HG03558 (cell line): ENCODE results near the gene LRRC71.
"Not testable (repeated sequence)": the region's sequence is repeated elsewhere in the genome, so short reads cannot be mapped to it uniquely, and the experiment has no call there.

ENCODE experiments used
- ATAC-seq: cut with Tn5 transposase; IDR thresholded peaks from one replicate; pipeline ENCODE4 v1.9.1; 2021; ENCODE audit warnings: moderate number of reproducible peaks; ENCODE audit not compliant: unreplicated experiment; ENCODE audit errors: extremely low read depth

Gene LRRC71

DNA sequence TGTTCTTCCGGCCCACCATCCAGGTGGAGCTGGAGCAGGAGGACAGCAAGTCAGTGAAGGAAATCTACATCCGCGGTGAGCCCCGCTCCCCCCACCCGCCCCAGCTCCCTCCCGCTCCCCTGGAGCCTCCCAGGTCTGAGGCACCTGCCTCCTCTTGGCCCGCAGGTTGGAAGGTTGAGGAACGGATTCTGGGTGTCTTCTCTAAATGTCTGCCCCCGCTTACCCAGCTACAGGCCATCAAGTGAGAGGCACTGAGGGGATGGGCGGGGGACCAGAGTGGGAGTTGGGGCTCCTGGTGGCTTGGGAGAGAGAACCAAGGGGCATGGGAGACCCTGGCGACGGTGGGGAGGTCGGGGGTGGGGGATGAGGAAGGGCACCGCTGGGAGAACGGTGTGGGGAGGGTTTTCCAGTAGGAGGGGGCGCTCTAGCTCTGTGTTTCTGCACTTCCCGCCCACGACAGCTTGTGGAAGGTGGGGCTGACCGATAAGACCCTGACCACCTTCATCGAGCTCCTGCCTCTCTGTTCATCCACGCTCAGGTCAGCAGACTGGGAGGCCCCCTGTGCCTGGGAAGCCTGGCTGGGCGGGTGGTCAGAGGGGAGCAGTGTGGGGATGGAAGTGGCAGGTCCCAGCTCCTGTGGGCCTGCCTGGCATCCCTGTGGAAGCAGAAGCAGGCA, 4.2 kb downstream of the LRRC71 start:
- ATAC-seq: no peak

DNA sequence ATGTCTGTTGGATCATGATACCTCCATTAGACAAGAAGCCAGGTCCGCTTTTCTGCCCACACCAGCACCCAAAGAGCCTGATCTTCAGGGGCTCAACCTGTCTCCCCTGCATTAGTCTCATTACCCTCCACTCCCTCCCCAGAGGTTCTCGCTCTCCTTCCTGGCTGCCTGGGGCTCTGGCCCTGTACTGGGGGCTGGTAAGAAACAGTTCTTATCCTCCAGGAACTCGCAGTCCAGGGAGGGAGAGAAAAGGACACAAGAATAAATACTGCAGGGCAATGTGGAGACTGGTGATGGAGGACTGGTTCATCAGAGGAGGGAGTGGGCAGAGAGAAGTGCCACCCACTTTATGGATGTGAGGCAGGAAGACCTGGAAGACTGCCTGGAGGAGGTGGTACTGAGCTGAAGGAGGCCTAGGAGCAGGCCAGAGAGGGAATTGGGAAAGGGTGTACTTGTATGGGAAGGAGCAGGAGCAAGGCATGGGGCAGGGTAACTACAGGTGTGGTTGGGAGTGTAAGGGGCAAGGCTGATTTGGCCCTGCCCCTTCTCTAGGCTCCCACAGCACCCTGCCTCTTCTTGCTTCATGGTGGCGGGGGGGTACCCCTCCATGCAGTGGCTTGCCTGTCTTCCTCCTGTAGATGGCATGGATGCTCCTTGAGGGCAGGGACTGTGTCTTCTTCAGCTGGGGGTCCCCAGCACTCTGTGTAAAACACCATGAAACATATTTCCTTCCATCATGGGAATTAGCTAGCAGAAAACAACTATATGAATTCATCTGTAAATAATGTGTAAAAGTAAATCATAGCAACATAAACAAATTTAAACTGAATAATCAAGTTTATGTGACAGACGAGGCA, 5.0 kb downstream of the LRRC71 start:
- no peak for ATAC-seq

DNA sequence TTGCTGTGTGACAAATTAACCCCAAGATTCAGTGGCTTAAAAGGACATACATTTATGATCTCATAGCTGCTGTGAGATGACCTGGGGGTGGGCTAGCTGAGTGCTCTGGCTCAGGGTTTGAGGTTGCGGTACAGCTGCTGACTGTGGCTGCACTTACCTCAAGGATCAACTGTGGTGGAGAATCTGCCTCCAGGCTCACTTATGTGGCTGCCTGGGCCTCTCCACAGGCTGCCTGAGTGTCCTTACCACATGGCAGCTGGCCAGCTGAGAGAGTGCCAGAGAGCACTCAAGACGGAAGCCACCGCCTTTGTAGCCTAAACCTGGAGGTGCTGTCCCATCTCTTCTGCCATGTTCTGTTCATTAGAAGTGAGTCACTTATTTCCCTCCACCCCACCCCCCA, 5.7 kb downstream of the LRRC71 start:
- ATAC-seq: no peak

DNA sequence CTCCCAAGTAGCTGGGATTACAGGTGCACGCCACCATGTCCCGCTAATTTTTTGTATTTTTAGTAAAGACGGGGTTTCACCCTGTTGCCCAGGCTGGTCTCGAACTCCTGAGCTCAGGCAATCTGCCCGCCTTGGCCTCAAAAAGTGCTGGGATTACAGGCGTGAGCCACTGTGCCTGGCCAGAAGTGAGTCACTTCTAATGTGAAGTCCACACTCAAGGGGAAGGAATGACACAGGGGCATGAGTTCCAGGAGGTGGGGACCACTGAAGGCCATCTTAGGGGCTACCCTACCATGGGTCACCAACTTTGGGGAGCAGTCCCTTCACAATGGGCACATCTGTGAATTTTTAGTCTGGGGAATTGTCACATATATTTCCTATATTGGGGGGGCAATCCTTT, 6.3 kb downstream of the LRRC71 start:
- not testable (repeated sequence) for ATAC-seq

DNA sequence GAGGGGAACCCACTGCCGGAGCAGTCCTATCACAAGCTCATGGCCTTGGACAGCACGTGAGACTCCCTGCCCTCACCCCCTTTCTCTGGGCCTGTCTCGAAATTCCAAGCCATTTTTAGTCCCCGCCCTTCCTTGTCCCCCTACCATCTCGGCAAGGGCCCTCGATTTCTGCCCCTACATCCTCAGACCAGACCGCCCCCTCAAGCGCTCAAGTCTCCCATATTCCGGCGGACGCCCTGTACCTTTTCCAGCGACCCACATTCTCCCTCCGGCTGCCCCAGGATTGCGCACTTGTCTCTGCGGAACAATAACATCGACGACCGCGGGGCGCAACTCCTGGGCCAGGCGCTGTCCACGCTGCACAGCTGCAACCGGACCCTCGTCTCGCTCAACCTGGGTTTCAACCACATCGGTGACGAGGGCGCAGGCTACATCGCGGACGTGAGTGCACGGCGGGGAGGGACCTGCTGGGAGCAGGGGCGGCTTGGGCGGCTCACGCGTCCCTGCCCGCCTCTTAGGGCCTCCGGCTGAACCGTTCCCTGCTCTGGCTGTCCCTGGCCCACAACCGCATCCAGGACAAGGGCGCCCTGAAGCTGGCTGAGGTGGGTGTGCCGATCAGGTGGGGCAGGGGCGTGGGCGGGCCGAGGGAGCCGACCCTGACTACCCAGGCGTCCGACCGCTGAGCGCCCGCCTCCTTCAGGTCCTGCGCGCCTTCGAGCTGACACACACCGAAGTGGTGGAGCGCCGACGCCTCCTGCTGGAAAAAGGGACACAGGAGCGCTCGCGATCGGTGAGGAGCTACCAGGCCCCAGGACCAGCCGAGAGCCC, 7.0 kb downstream of the LRRC71 start:
- no peak for ATAC-seq

DNA sequence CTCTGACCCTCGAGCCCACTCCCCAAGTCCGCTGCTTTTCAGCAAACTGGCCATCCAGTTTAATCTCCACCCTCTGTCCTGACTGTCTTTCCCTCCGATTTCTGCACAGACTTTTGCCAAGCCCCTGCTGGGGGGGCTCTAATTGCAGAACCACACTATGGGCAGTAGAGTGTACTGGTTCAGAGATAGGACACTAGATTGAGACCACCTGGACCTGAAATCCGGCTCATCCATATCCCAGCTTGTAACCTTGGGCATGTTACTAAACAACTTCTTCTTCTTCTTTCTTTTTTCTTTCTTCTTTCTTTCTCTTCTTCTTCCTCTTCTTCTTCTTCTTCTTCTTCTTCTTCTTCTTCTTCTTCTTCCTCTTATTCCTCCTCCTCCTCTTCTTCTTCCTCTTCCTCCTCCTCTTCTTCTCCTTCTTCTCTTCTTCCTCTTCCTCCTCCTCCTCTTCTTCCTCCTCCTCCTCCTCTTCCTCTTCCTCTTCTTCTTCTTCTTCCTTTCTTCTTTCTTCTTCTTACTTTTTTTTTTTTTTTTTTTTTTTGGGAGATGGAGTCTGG, 7.7 kb downstream of the LRRC71 start:
- no peak for ATAC-seq

DNA sequence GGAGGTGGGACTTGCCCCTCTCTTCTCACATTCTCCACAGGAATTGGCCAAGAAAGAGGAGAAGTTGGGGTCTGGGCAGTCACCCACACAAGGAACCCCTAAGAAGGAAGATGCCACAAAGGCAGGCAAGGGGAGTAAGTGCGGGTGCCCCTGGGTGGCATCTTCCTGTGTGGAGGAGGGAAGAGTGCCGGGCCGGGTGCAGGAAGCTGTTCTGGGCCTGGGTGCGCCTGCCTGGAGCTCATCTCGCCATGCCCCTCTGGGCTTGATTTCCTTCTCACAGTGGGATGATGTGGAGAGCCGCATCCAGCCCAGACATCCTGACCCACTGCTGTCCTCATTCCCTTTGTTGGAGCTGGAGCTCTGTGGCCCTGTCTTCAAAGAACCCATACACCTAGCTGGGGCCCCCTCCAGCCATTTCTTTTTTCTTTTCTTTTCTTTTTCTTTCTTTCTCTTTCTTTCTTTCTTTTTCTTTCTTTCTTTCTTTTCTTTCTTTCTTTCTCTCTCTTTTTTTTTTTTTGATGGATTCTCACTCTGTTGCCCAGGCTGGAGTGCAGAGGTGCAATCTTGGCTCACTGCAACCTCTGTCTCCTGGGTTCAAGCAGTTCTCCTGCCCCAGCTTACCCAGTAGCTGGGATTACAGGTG, 9.3 kb downstream of the LRRC71 start:
- no peak for ATAC-seq

DNA sequence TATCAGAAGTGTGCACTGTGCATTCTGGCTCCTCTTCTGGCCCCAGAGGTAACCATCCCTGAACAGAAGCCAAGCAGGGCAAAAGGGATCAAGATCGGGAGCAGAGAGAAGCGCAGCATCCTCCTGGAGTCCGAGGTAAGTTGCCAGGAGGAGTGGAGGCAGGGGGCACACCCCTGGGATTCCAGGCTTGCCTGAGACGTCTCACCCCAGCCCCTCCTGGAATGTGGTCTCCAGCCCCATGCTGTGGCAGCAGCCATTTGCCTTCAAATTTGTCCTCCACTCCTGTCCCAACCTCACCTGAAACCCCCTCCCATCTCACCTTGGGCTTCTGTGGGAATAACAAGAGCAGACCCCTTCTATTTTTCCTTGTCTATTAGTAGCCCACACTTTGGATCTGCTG, 10.1 kb downstream of the LRRC71 start:
- no peak for ATAC-seq

DNA sequence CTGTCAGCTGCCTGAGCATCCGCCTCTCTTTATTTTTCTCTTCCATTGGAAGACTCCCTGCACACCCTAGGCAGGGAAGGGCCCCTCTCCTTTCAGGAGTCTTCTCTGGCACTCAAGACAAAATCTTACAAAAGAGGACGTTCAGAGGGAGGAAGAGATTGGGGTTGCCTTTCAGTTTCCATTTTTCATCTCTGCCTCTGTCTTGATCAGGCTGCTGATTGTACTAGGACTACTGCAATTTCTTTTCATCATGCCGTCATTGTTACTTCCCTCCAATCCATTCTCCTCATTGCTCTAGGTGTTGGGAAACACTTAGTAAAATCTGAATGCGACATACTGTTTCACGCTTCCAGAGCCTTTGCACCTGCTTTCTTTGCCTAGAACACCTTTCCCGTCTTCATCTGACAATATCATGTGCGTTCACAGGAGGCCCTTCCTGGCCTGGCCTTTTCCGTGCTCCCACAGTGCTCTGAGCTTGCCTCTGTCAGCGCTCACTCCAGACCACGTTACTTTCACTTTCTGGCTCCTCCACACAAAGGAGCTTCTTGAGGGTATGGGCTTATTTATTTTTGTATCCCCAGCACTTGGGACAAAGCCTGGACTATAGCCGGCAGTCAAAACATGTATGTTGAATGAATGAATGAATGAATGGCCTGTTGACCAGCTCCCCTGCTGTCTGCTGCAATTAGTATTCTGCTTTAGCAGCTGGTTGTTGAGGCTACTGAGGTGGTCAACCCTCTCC, 10.9 kb downstream of the LRRC71 start:
- ATAC-seq: no peak

DNA sequence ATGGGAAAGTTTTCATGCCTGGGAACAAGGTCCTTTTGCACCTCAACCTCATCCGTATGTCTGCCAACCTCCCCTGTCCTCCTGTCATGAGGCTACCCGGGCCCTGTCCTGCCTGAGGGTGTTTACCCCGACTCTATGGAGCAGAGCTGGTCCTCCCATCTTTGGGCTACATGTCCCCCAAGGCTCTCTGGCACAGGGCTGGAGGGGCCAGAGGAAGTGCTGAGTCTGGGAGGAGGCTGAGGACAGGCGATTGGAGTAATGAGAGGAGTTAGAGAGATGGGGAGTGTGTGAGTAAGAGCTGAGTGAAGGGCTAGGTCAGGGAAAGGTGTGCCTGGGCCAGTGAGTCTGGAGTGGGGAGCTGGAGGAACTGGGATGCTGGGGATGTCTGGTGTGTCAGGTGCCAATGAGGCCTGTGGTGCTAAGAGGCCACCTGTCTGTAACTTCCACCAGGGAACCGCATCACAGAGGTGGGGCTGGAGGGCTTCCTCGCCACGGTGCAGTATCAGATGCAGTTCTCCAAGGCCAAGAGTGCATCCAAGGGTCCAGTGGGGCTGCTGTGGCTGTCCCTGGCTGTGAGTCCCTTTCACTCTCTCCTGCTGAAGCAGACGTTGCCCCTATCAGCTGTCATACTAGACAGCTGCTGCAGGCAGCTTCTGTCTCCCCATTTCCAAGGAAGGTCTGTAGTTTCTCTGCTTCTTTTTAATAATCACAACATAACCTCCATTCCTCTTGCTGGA, 11.7 kb downstream of the LRRC71 start:
- no peak for ATAC-seq

DNA sequence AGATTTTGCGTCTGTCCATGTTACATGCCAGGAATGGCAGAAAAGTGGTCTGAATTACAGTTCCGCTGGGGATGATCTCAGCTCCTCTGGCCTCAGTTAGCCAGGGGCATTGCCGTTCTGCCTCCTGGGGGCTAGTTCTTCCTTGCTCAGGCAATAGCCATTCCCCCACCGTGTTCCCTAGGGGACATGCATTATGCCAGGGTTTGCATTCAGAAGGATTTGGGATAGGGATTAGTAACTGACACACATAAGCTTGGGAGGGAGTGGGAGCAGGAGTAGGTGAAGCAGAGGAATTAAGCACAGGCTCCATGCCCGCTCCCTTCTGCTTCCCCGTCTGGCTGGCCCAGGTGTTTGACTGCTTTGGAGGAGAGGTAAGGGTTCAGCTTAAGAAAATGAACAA, 12.7 kb downstream of the LRRC71 start:
- ATAC-seq: no peak

DNA sequence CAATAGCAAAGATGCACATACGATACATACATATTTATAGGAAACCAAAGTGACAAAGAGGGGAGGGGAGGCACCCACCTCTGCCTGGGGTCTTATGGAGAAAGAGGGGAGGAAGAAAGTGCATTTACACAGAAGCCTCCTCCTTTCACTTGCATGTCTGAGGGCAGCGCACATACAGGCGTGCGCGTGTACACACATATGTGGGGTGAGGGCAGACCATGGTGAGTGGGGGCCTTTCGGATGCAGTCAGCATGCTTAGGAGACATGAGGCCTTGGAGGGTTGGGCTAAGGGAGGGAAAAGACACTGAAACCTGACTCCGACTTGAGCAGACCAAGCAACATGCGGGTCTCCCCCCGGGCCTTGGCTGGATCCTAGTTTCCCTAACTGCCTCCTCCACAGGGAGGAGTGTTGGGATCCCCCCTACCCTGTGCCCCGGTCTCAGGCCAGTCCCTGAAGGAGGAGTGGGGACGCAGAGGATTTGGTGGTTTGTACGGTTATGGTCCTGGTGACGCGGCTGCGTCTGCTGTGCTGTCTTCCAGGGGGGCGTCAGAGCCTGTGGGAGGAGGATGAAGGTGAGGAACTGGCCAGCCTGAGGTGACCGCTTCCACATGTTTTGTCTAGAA, 15.2 kb downstream of the LRRC71 start:
- ATAC-seq: no peak

DNA sequence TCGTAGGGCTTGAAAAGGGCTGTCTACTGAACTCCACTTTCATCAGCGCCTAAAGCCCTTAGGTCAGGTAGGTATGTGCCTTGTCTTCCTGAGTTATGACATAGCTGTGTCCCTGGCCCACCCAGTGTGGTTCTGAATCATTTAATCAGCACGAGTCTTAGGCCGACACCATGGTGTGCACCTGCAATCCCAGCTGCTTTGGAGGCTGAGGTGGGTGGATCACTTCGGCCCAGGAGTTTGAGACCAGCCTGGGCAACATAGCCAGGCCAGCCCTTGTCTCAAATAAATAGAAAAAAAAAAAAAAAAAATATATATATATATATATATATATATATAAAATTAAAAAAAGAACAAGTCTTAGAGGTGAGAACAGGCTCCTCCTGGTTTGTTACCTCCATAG, 15.8 kb downstream of the LRRC71 start:
- no peak for ATAC-seq

DNA sequence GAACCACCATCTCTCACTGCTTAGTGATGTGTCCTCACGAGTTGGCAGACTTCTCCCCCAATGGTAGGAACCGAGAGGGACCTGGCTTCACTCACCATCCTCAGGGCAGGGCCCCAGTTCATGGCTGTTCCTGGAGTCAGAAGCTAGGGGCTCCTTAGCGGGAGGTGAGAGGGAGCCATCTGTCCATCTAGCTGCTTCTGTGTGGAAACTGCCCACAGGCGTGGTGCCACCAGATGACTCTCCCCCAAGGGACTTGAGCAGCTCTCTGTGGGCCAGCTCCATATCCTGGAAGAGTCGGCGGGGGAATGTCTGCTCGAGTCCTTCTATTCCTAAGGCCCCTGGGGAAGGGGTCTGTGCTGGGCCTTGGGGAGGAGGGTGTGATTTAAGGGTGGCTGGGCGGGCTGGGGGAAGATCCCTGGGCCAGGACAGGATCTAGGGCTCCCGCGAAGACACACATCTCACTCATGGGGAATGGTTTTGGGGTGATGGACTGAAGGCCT, 16.3 kb downstream of the LRRC71 start:
- ATAC-seq: no peak

DNA sequence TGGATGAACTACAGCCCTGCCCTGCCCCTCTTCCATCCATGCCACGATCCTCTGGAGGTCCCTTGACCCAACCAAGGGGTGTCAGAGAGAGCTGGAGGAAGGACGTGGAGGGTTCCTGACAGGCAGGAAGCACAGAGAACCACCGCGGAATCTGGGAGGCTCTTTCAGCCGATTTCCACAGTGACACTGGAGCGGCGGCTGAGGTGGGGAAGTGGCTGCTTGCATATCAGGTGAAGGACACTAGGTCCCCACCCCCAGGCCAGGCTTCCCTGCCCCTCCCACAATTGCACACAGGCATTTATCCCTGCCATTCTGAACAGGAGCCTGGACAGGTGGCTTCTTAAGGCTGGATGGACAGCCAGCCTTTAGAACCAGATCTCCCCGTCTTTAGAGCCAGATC, 17.5 kb downstream of the LRRC71 start:
- ATAC-seq: no peak

DNA sequence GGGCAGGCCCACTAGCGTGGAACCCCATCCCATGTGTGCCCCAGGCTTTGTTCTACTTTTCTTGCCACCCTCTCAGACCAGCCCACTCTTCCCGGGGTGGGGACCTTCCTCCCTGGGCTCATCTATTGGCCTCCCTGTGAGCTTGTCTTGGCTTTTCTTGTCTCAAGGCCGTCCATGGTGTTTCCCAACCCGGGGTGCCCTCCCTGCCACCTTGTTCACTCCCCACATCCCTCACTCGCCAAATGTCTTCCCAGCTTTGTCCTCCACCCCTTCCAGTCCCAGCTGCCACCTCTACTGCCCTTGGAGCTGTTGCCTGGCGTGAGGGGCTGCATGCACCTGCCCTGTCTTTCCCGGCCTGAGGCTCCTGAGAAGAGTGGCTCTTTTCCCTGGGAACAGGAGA, 18.4 kb downstream of the LRRC71 start:
- ATAC-seq: no peak

DNA sequence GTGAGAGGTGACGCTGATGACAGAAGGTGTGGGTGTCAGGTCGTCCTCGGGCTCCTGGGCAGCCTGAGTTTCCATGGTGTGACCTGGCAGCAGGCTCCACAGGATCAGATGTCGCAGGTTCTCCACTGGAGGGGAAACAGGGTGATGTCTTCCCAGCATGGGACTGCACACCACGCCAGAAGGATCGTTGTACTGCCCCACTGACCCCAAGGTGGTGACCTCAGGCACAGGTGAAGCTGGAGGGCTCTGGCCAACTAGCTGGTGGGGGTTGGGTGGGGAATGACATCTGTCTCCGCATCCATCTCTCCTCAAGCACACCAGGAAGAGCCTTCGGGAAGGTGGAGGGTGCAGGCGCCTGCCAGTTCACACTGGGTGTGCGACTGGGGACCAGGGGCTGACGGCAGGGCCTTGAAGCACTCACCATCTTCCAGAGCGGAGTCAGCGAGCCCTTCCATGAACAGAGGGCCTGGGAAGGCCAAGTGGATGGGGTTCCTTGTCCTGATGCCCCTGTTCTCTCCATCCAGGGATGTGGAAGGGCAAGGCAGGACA, 19.4 kb downstream of the LRRC71 start:
- no peak for ATAC-seq

DNA sequence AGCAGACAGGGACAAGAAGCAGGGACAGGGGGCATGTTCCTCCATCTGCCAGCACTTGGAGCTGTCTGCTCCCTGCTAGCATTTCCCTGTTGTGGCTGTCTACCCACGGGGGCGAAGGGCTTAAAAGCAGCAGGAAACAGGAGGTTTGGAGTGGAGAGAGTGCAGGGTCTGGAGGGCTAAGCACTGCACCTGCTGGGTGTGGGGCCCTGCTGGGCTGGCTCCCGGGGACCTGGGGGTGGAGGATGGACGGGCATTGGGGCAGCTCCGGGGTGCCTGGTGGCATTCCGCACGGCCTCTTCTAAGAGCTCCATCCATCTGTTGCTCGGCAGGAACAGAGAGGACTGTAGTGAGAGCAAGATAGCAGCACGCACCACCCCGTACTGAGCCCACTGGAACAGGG, 21.2 kb downstream of the LRRC71 start:
- ATAC-seq: no peak
